Adrenal gland (tissue), 5 donors: Measurements from ENCODE around the gene SESTD1.

Experiments
- POLR2A ChIP-seq, 2 donors: fragments of 450-650 bp; IDR thresholded peaks; one replicate each; pipeline ENCODE4 v1.6.1; 2017; ENCODE audit warnings: antibody characterized with exemption in 2 of 2, mild to moderate bottlenecking in 2 of 2, moderate library complexity in 1 of 2
- TF ChIP-seq, protein P1 (sequence below), 6 experiments: fragments of 450-650 bp in 4 of 6; fragments of 200-600 bp in 2 of 6; sonication (generic) in 1 of 6; IDR thresholded peaks; 1 replicate in 5 of 6; 2 replicates in 1 of 6; pipeline versions ENCODE4 v1.5.1 to v1.8.0; 2016 to 2021; ENCODE audit warnings: antibody characterized with exemption in 6 of 6, mild to moderate bottlenecking in 2 of 6, moderate library complexity in 1 of 6
- donor health status: DM: no; HTN: no; CAD: no.

DNA sequence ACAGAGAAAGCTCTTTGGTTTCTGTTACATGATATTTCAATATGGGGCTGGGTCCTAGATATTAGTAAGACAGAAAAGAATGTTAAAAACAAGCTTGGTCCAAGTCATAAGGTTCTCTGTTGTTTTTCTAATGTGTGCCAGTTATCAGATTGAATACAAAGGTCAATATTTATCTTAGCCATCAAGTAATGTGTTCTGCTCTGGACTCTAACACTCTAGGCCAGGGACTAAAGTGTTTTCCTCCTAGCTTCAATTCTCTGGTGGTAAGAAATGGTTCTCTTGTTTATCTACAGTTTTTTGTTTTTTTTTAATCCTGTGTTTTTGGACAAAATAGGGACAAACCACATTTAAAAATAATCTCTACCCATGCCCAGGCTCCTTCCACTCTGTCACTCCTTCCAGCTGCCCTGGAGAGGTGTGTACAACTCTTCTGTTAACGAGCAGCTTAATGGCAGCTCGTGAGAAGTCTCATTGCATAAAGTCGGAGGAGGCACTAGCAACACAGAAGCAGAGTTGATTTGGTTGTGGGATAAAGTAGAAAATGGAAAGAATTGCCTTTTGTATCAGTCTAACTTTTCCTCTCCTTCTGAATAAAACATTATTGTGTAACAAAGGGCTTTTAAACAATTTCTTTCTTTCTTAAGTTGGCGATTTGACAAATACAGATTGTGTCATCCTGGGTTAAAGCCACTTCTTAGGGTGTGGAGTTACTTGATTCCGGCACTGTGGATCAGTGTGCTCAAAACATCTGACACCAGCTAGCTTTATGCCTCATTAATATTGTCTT is 8.0 kb upstream of the SESTD1 start:
- TF ChIP-seq, protein P1, sequence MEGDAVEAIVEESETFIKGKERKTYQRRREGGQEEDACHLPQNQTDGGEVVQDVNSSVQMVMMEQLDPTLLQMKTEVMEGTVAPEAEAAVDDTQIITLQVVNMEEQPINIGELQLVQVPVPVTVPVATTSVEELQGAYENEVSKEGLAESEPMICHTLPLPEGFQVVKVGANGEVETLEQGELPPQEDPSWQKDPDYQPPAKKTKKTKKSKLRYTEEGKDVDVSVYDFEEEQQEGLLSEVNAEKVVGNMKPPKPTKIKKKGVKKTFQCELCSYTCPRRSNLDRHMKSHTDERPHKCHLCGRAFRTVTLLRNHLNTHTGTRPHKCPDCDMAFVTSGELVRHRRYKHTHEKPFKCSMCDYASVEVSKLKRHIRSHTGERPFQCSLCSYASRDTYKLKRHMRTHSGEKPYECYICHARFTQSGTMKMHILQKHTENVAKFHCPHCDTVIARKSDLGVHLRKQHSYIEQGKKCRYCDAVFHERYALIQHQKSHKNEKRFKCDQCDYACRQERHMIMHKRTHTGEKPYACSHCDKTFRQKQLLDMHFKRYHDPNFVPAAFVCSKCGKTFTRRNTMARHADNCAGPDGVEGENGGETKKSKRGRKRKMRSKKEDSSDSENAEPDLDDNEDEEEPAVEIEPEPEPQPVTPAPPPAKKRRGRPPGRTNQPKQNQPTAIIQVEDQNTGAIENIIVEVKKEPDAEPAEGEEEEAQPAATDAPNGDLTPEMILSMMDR (IDR thresholded peaks at IDR 0.05): no peak
- TF ChIP-seq POLR2A (IDR thresholded peaks at IDR 0.05): no peak
